ENCODE data around the gene ARF3. TPM values are rescaled to one million over a fixed set of nuclear protein-coding genes. Genes with fewer than 3 reads are reported as not detected.

ARF3 gene
- total RNA-seq, 1 experiment from 2014 or later, result 263 TPM

- peak; percentile 58 for DNase-seq
- no peak overlapping the region for H3K18ac ChIP-seq (ENCODE audit: insufficient read length, low read depth, low read length)
- no peaks in the 10 kb centered on the region for H3K79me2 ChIP-seq (ENCODE audit: insufficient read depth, low read length)
- no peaks in the 10 kb centered on the region for H4K20me1 ChIP-seq (ENCODE audit: control insufficient read depth, insufficient read depth, insufficient read length)
- no peaks in the 10 kb centered on the region for H3K9me3 ChIP-seq (ENCODE audit: control insufficient read depth, low read depth, low read length)
- H3K4me3 Mint-ChIP-seq, result peak overlapping the region; percentile 49 to 75
- H2AFZ ChIP-seq (ENCODE audit: low read length), result no peak overlapping the region
- no peak overlapping the region for H3K23ac ChIP-seq (ENCODE audit: insufficient read length, low read depth, low read length)
- no peaks in the 10 kb centered on the region; the same call in 1 of the 2 replicates for H3K4me1 ChIP-seq (ENCODE audit: insufficient read depth, low read length)
- peaks cover 15% of the 10 kb centered on the region for H3K23me2 ChIP-seq (ENCODE audit: insufficient read length, low read depth, low read length, poor library complexity, severe bottlenecking)
- H2BK15ac ChIP-seq (ENCODE audit: low read depth, low read length), result no peak overlapping the region
- H3K27me3 ChIP-seq (ENCODE audit: insufficient read depth, low read length), result peaks cover 91% of the 10 kb centered on the region
- no peaks in the 10 kb centered on the region for H3K79me1 ChIP-seq (ENCODE audit: insufficient read depth, low read depth, low read length, poor library complexity, severe bottlenecking)
- no peak overlapping the region for H3K9ac ChIP-seq (ENCODE audit: extremely low read depth, insufficient read length, low read length)
- peaks cover 99% of the 10 kb centered on the region for H3K27me3 Mint-ChIP-seq (ENCODE audit: low read depth)
- no peak overlapping the region for H3K4ac ChIP-seq (ENCODE audit: low read depth, low read length)
- H3K14ac ChIP-seq (ENCODE audit: insufficient read depth, low read length), result no peak overlapping the region
- no CpG with 5 or more reads among the region's 55 CpGs for WGBS (ENCODE audit: extremely low coverage, insufficient read length, low lambda C conversion rate)
- H3K56ac ChIP-seq (ENCODE audit: insufficient read length, low read depth, low read length), result no peak overlapping the region
- no peak overlapping the region for H2BK120ac ChIP-seq (ENCODE audit: low read depth, low read length, poor library complexity, severe bottlenecking)
- H4K91ac ChIP-seq (ENCODE audit: insufficient read length, low read depth, low read length), result no peak overlapping the region
- H4K8ac ChIP-seq (replicated peaks; ENCODE audit: insufficient read length, low read depth, low read length), result no peak overlapping the region
- H3K4me1 Mint-ChIP-seq, result peaks cover 25 to 37% of the 10 kb centered on the region in 2 experiments
- H2BK12ac ChIP-seq (ENCODE audit: insufficient read length, low read depth, low read length), result no peak overlapping the region
- H3K36me3 Mint-ChIP-seq (ENCODE audit: insufficient read depth in 1 of 3, low read depth in 3 of 3), result no peaks in the 10 kb centered on the region; a peak in 1 of 7 replicates
- no peak overlapping the region for H3K27ac Mint-ChIP-seq
- no peak overlapping the region for H3T11ph ChIP-seq (ENCODE audit: low read length)
- peaks cover 3 to 9% of the 10 kb centered on the region in 2 experiments; a peak in 4 of 5 replicates for H3K9me3 Mint-ChIP-seq
- no peak overlapping the region for H3K27ac ChIP-seq (ENCODE audit: insufficient read length, low read depth, low read length)
- H2BK5ac ChIP-seq (ENCODE audit: insufficient read length, low read length), result no peak overlapping the region
- no peak for TF ChIP-seq CTCF (conservative IDR thresholded peaks at IDR 0.05)
- H2AK5ac ChIP-seq (ENCODE audit: insufficient read length, low read length), result no peak overlapping the region
- no peak overlapping the region for H2BK20ac ChIP-seq (ENCODE audit: low read depth, low read length, poor library complexity, severe bottlenecking)
- H3K4me2 ChIP-seq (ENCODE audit: insufficient read depth, insufficient read length, low read length), result peak overlapping the region; percentile 30
- H4K5ac ChIP-seq (ENCODE audit: insufficient read length, low read depth, low read length), result no peak overlapping the region
Measured at GRCh38 chr12:48979602-48980388, 22.5 kb upstream of the ARF3 start.
